ENCODE measurements around the gene DCDC1.

DCDC1 gene

DNA sequence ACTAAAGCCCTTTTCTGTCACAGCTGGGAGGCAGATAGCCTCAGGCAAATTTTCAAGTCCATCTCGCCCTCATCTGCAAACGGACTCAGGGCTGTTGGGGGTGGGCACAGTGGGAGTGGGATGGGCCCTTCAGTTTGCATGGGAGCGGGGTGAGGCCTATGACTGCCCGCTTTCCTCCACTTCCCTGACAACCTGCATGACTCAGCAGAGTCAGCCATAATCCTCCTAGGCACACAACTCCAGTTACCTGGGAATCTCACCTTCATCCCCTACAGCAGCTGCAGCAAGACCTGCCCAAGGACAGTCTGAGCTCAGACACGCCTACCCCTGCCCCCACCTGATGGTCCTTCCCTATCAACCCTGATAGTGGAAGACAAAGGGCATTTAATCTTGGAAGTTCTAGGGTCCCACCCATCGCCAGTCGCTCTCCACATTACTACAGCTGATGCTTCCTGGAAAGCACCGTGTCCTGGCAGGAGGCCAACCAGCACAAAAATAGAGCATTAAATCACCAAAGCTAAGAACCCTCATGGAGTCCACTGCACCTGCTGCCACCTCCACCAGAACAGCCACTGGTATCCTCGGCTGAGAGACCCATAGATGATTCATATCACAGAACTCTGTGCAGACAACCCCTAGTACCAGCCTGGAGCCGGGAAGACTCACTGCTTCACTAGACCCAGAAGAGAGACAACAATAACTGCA lies 319.3 kb downstream of the DCDC1 start:
- Histone ChIP-seq H4K91ac (ENCODE audit: low read depth, low read length) (no peak overlapping the region), H3K23ac (ENCODE audit: low read length) (no peak overlapping the region), H2AFZ (ENCODE audit: insufficient read depth, low read length, poor library complexity) (no peak overlapping the region), H3K18ac (ENCODE audit: low read length) (no peak overlapping the region), H4K8ac (ENCODE audit: low read depth, low read length) (no peak overlapping the region), H3K4me2 (ENCODE audit: low read length) (no peak overlapping the region), H3K79me2 (ENCODE audit: control insufficient read depth, insufficient read depth, low read length, poor library complexity) (no peaks in the 10 kb centered on the region), H3K79me1 (ENCODE audit: low read length) (no peaks in the 10 kb centered on the region), H3K4ac (ENCODE audit: low read depth, low read length) (no peak overlapping the region), H4K12ac (ENCODE audit: low read depth, low read length) (no peak overlapping the region), H3K4me1 (ENCODE audit: control insufficient read depth in 1 of 2, insufficient read depth in 2 of 2, low read length in 2 of 2) (no peaks in the 10 kb centered on the region), H3K4me3 (ENCODE audit: low read depth, low read length) (no peak overlapping the region), H3K27me3 (ENCODE audit: insufficient read depth, low read length) (no peaks in the 10 kb centered on the region), H2BK120ac (ENCODE audit: insufficient read depth, low read length, poor library complexity) (no peak overlapping the region), H2BK12ac (ENCODE audit: low read length) (no peak overlapping the region), H3K9me3 (ENCODE audit: insufficient read depth, low read depth, low read length) (no peaks in the 10 kb centered on the region), H3K14ac (ENCODE audit: low read length) (no peak overlapping the region), H3K36me3 (ENCODE audit: control insufficient read depth in 1 of 2, insufficient read depth in 2 of 2, low read length in 2 of 2) (no peaks in the 10 kb centered on the region), H2AK5ac (ENCODE audit: low read length) (no peak overlapping the region), H3K9ac (ENCODE audit: low read length) (no peak overlapping the region), H2BK5ac (ENCODE audit: low read depth, low read length, poor library complexity) (no peak overlapping the region), H3K27ac (ENCODE audit: low read depth, low read length) (no peak overlapping the region)
- DNase-seq = no peak
- no CpG with 5 or more reads among the region's 10 CpGs for WGBS (ENCODE audit: extremely low coverage, insufficient coverage, insufficient read length)

DNA sequence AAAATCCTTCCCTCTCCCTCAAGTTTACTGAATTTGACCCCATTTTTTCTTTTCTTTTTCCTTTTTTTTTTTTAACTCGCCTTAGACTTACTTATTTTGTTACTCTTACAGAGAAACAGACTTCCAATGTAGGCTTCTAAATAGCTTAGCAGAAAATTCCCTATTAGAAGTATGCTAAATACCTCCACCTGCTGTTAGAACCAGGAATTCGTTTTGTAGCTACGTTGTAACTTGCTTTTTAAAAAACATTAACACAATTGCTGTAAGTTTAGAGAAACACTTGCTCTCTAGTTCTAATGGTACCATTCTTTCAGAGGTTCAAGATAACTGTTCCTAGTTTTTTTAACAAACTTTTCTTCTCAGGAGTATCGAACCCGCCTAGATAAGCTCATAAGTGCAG lies 324.2 kb downstream of the DCDC1 start:
- H3K36me3 ChIP-seq (ENCODE audit: control insufficient read depth in 1 of 2, insufficient read depth in 2 of 2, low read length in 2 of 2) = no peaks in the 10 kb centered on the region
- H2AFZ ChIP-seq (ENCODE audit: insufficient read depth, low read length, poor library complexity) = no peak overlapping the region
- H3K79me2 ChIP-seq (ENCODE audit: control insufficient read depth, insufficient read depth, low read length, poor library complexity) = no peaks in the 10 kb centered on the region
- DNase-seq = peak in 1 of 2 donors; percentile 52
- H2BK120ac ChIP-seq (ENCODE audit: insufficient read depth, low read length, poor library complexity) = no peak overlapping the region
- no peak overlapping the region for H4K8ac ChIP-seq (ENCODE audit: low read depth, low read length)
- H3K9me3 ChIP-seq (ENCODE audit: insufficient read depth, low read depth, low read length) = no peaks in the 10 kb centered on the region
- no peak overlapping the region for H3K4me3 ChIP-seq (ENCODE audit: low read depth, low read length)
- H3K27ac ChIP-seq (ENCODE audit: low read depth, low read length) = no peak overlapping the region
- no peaks in the 10 kb centered on the region for H3K79me1 ChIP-seq (ENCODE audit: low read length)
- H2BK5ac ChIP-seq (ENCODE audit: low read depth, low read length, poor library complexity) = no peak overlapping the region
- no peak overlapping the region for H3K4ac ChIP-seq (ENCODE audit: low read depth, low read length)
- no peak overlapping the region for H3K18ac ChIP-seq (ENCODE audit: low read length)
- H3K4me1 ChIP-seq (ENCODE audit: control insufficient read depth in 1 of 2, insufficient read depth in 2 of 2, low read length in 2 of 2) = no peaks in the 10 kb centered on the region
- H2AK5ac ChIP-seq (ENCODE audit: low read length) = no peak overlapping the region
- no peak overlapping the region for H3K4me2 ChIP-seq (ENCODE audit: low read length)
- no CpG with 5 or more reads among the region's 5 CpGs for WGBS (ENCODE audit: extremely low coverage, insufficient coverage, insufficient read length)
- no peak overlapping the region for H3K14ac ChIP-seq (ENCODE audit: low read length)
- H3K23ac ChIP-seq (ENCODE audit: low read length) = no peak overlapping the region
- H4K91ac ChIP-seq (ENCODE audit: low read depth, low read length) = no peak overlapping the region
- H3K9ac ChIP-seq (ENCODE audit: low read length) = no peak overlapping the region
- no peaks in the 10 kb centered on the region for H3K27me3 ChIP-seq (ENCODE audit: insufficient read depth, low read length)
- no peak overlapping the region for H4K12ac ChIP-seq (ENCODE audit: low read depth, low read length)
- H2BK12ac ChIP-seq (ENCODE audit: low read length) = no peak overlapping the region

DNA sequence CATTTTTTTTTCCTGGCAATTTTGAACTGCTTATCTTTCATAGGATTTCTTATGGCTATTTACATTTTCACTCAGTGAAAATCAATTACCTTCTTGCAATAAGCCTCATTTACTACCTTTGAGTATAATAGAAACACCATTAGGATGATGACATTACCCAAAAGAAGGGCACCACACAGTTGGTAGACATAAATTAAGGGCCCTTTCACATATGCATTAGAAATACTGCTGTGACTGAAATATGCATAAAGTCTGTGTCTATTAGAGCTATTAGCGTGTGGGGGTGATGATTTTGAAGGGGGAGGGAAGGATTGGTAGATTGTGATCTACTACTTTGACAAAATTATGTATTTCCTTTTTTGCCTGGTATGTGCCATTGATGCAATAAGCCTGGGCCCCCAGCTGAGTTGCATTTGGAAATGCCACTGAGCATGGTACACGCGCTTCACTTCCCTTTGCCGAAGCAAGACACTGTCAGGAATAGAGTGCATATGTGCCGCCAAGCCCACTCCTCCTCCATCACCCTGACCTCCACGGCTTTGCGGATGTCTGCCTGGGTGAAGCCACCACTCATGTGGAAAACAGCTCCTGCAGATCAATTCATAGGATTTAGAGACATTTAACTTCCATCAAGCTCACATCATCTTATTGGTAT lies 339.3 kb downstream of the DCDC1 start:
- Histone ChIP-seq H3K23ac (ENCODE audit: low read length) (no peak overlapping the region), H3K4me3 (ENCODE audit: low read depth, low read length) (no peak overlapping the region), H3K79me2 (ENCODE audit: control insufficient read depth, insufficient read depth, low read length, poor library complexity) (no peaks in the 10 kb centered on the region), H4K91ac (ENCODE audit: low read depth, low read length) (no peak overlapping the region), H3K9ac (ENCODE audit: low read length) (no peak overlapping the region), H3K79me1 (ENCODE audit: low read length) (no peaks in the 10 kb centered on the region), H3K27ac (ENCODE audit: low read depth, low read length) (no peak overlapping the region), H3K14ac (ENCODE audit: low read length) (no peak overlapping the region), H3K27me3 (ENCODE audit: insufficient read depth, low read length) (no peaks in the 10 kb centered on the region), H4K8ac (ENCODE audit: low read depth, low read length) (no peak overlapping the region), H2BK5ac (ENCODE audit: low read depth, low read length, poor library complexity) (no peak overlapping the region), H3K9me3 (ENCODE audit: insufficient read depth, low read depth, low read length) (no peaks in the 10 kb centered on the region), H4K12ac (ENCODE audit: low read depth, low read length) (no peak overlapping the region), H3K4me2 (ENCODE audit: low read length) (no peak overlapping the region), H3K4me1 (ENCODE audit: control insufficient read depth in 1 of 2, insufficient read depth in 2 of 2, low read length in 2 of 2) (no peaks in the 10 kb centered on the region), H2AFZ (ENCODE audit: insufficient read depth, low read length, poor library complexity) (peak overlapping the region; percentile 28), H3K18ac (ENCODE audit: low read length) (no peak overlapping the region), H2BK120ac (ENCODE audit: insufficient read depth, low read length, poor library complexity) (no peak overlapping the region), H3K36me3 (ENCODE audit: control insufficient read depth in 1 of 2, insufficient read depth in 2 of 2, low read length in 2 of 2) (no peaks in the 10 kb centered on the region), H2BK12ac (ENCODE audit: low read length) (no peak overlapping the region), H2AK5ac (ENCODE audit: low read length) (no peak overlapping the region), H3K4ac (ENCODE audit: low read depth, low read length) (no peak overlapping the region)
- no peak for DNase-seq
- WGBS (ENCODE audit: extremely low coverage, insufficient coverage, insufficient read length) = 100% methylated on average over 1 of the region's 7 CpGs

DNA sequence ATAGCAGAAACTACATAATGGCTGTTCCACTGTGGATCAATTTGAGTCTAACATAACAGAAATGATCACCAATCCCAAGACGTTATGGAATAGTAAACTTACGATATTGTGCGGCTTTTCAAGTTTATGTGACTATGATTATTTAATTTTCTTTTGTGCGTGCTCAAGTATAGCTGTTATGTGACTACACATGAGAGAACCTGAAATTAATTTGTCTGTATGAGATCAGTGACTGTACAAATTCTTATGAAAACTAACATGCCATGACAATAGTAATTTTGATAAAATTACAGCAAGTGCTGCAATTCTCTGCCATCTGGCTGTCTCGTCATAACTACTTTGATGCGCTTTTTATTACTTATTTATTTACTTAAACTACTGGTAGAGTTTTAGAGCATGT lies 343.2 kb downstream of the DCDC1 start:
- no peak overlapping the region for H2BK120ac ChIP-seq (ENCODE audit: insufficient read depth, low read length, poor library complexity)
- H3K18ac ChIP-seq (ENCODE audit: low read length) = no peak overlapping the region
- no CpG with 5 or more reads among the region's 6 CpGs for WGBS (ENCODE audit: extremely low coverage, insufficient coverage, insufficient read length)
- no peaks in the 10 kb centered on the region for H3K4me1 ChIP-seq (ENCODE audit: control insufficient read depth in 1 of 2, insufficient read depth in 2 of 2, low read length in 2 of 2)
- H2AK5ac ChIP-seq (ENCODE audit: low read length) = no peak overlapping the region
- DNase-seq = no peak
- H4K8ac ChIP-seq (ENCODE audit: low read depth, low read length) = no peak overlapping the region
- H2AFZ ChIP-seq (ENCODE audit: insufficient read depth, low read length, poor library complexity) = no peak overlapping the region
- no peak overlapping the region for H4K12ac ChIP-seq (ENCODE audit: low read depth, low read length)
- H2BK12ac ChIP-seq (ENCODE audit: low read length) = no peak overlapping the region
- no peak overlapping the region for H3K27ac ChIP-seq (ENCODE audit: low read depth, low read length)
- no peaks in the 10 kb centered on the region for H3K27me3 ChIP-seq (ENCODE audit: insufficient read depth, low read length)
- H3K79me2 ChIP-seq (ENCODE audit: control insufficient read depth, insufficient read depth, low read length, poor library complexity) = no peaks in the 10 kb centered on the region
- H3K4me3 ChIP-seq (ENCODE audit: low read depth, low read length) = no peak overlapping the region
- H3K9me3 ChIP-seq (ENCODE audit: insufficient read depth, low read depth, low read length) = no peaks in the 10 kb centered on the region
- no peak overlapping the region for H3K4me2 ChIP-seq (ENCODE audit: low read length)
- H3K23ac ChIP-seq (ENCODE audit: low read length) = no peak overlapping the region
- no peak overlapping the region for H3K4ac ChIP-seq (ENCODE audit: low read depth, low read length)
- H3K9ac ChIP-seq (ENCODE audit: low read length) = no peak overlapping the region
- H2BK5ac ChIP-seq (ENCODE audit: low read depth, low read length, poor library complexity) = no peak overlapping the region
- no peak overlapping the region for H3K14ac ChIP-seq (ENCODE audit: low read length)
- H3K79me1 ChIP-seq (ENCODE audit: low read length) = no peaks in the 10 kb centered on the region
- no peak overlapping the region for H4K91ac ChIP-seq (ENCODE audit: low read depth, low read length)
- H3K36me3 ChIP-seq (ENCODE audit: control insufficient read depth in 1 of 2, insufficient read depth in 2 of 2, low read length in 2 of 2) = no peaks in the 10 kb centered on the region

Data from trophoblast cell (in vitro differentiated cells and primary cell).